Measurements from ENCODE around the gene KCTD18. TPM values are rescaled to one million over a fixed set of nuclear protein-coding genes. Genes with fewer than 3 reads are reported as not detected.

KCTD18 gene
- polyA plus RNA-seq, 1 of the 3 experiments (the other 2 are of a cell fraction), result 8.0 TPM

DNA sequence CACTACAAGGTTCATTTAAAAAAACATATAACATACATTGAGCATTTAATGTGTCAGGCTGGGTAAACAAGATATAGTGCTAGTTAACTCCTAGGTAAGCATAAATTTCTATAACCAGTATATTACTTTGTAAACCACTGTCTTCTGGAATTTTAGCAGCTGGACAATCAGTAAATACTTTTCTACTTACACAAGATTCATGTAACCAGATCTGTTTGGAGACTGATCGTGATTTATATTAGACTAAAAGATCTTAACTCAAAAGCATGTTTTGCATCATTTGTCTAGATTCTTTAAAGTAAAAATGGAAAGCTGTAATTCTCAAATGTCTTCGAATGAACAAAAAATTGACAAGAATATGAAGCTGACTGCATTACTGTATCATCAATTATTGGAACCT lies 15.2 kb upstream of the KCTD18 start:
- H3K79me2 ChIP-seq (ENCODE audit: insufficient read depth), result peaks cover 39% of the 10 kb centered on the region
- DNase-seq, result no peak
- ChIA-PET POLR2A (interaction anchor here (1.1 kb wide), 1 partner anchor 339 kb away, joined by 3 read pairs; the partner anchor contains the start of gene CLK1), CTCF (interaction anchor here (0.9 to 2.8 kb wide), 4 partner anchors 11 to 180 kb away, joined by 3 to 16 read pairs (median 3); partner anchors contain the start of gene KCTD18)
- TF ChIP-seq, protein P1, sequence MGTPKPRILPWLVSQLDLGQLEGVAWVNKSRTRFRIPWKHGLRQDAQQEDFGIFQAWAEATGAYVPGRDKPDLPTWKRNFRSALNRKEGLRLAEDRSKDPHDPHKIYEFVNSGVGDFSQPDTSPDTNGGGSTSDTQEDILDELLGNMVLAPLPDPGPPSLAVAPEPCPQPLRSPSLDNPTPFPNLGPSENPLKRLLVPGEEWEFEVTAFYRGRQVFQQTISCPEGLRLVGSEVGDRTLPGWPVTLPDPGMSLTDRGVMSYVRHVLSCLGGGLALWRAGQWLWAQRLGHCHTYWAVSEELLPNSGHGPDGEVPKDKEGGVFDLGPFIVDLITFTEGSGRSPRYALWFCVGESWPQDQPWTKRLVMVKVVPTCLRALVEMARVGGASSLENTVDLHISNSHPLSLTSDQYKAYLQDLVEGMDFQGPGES (IDR thresholded peaks at IDR 0.05; ENCODE audit: low read depth, low read length), result no peak
- H4K20me1 ChIP-seq (ENCODE audit: insufficient read depth), result no peaks in the 10 kb centered on the region
- peaks cover 11 to 13% of the 10 kb centered on the region in 2 experiments; a peak in 3 of 4 replicates for H3K4me1 ChIP-seq (ENCODE audit: control insufficient read depth in 1 of 2, insufficient read depth in 2 of 2, low read depth in 1 of 2, low read length in 1 of 2)
- H2AFZ ChIP-seq (ENCODE audit: low read depth), result peak overlapping the region; percentile 99
- H3K9me3 ChIP-seq, result no peaks in the 10 kb centered on the region
- H3K27me3 ChIP-seq (ENCODE audit: insufficient read depth), result no peaks in the 10 kb centered on the region; the same call in 1 of the 2 replicates
- H3F3A ChIP-seq (replicated peaks; ENCODE audit: insufficient read depth), result no peaks in the 10 kb centered on the region
- 38% methylated on average over 2 of the region's 2 CpGs for WGBS (ENCODE audit: low lambda C conversion rate)
- H3K9ac ChIP-seq, result no peak overlapping the region; the same call in 1 of the 2 replicates
- H3K27ac ChIP-seq (ENCODE audit: low read depth in 2 of 2, low read length in 1 of 2), result no peak overlapping the region
- H3K36me3 ChIP-seq (replicated peaks in 1 of 2; ENCODE audit: control insufficient read depth in 1 of 2, insufficient read depth in 2 of 2, low read length in 1 of 2), result no peaks in the 10 kb centered on the region
- peak overlapping the region in 1 of 2 experiments; percentile 92; a peak in 2 of 4 replicates for H3K4me3 ChIP-seq (ENCODE audit: low read depth in 2 of 2, low read length in 1 of 2)
- H3K4me2 ChIP-seq, result peak overlapping the region; percentile 83
- no peaks in the 10 kb centered on the region for H3K9me2 ChIP-seq

DNA sequence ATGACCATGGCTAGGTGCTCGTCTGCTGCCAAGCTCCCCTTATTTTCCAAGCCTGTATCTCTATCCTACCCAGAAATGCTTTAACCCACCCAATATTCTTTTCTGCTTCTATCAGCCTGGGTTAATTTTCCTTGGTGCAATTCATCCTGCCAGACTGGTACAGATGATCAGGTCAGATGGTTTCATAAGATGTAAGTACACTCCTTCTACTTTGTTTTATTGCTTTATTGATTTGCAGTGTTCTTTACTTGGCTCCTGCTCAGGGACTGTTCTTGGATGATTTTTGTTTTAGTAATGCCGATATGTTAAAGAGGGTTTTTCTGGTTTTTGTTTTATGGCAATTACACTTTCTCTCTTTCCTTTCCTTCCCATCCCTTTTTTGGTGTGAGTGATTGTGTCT lies 13.7 kb upstream of the KCTD18 start:
- H2AFZ ChIP-seq (ENCODE audit: low read depth), result no peak overlapping the region
- WGBS (ENCODE audit: low lambda C conversion rate), result 89% methylated on average over 2 of the region's 2 CpGs
- ChIA-PET CTCF (interaction anchor here (1.0 to 3.3 kb wide), 3 partner anchors 11 to 42 kb away, joined by 3 to 9 read pairs (median 8); partner anchors contain the start of gene KCTD18), POLR2A (no interaction called here)
- H3K79me2 ChIP-seq (ENCODE audit: insufficient read depth), result peaks cover 25% of the 10 kb centered on the region
- no peaks in the 10 kb centered on the region for H3K9me3 ChIP-seq
- TF ChIP-seq GABPA (IDR thresholded peaks at IDR 0.05; ENCODE audit: low read depth) (no peak), YY1 (IDR thresholded peaks at IDR 0.05; ENCODE audit: low read depth) (no peak), TAF1 (IDR thresholded peaks at IDR 0.05; ENCODE audit: borderline replicate concordance, low read depth, low read length) (no peak), RXRA (IDR thresholded peaks at IDR 0.05; ENCODE audit: borderline replicate concordance, low read depth) (no peak), TEAD4 (IDR thresholded peaks at IDR 0.05; ENCODE audit: borderline replicate concordance, insufficient read depth) (no peak), RCOR1 (IDR thresholded peaks at IDR 0.05; ENCODE audit: low read length) (no peak), SMC3 (IDR thresholded peaks at IDR 0.05; ENCODE audit: low read depth, low read length) (no peak), EZH2phosphoT487 (IDR thresholded peaks at IDR 0.05; ENCODE audit: borderline replicate concordance, low read depth) (no peak), SIN3A (IDR thresholded peaks at IDR 0.05; ENCODE audit: borderline replicate concordance, low read depth, low read length) (no peak), RFX5 (IDR thresholded peaks at IDR 0.05; ENCODE audit: low read length) (no peak), CHD2 (IDR thresholded peaks at IDR 0.05; ENCODE audit: low read length, partially characterized antibody) (no peak)
- TF ChIP-seq, protein P2, sequence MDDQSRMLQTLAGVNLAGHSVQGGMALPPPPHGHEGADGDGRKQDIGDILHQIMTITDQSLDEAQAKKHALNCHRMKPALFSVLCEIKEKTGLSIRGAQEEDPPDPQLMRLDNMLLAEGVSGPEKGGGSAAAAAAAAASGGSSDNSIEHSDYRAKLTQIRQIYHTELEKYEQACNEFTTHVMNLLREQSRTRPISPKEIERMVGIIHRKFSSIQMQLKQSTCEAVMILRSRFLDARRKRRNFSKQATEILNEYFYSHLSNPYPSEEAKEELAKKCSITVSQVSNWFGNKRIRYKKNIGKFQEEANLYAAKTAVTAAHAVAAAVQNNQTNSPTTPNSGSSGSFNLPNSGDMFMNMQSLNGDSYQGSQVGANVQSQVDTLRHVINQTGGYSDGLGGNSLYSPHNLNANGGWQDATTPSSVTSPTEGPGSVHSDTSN (IDR thresholded peaks at IDR 0.05), result no peak
- TF ChIP-seq, protein P3, sequence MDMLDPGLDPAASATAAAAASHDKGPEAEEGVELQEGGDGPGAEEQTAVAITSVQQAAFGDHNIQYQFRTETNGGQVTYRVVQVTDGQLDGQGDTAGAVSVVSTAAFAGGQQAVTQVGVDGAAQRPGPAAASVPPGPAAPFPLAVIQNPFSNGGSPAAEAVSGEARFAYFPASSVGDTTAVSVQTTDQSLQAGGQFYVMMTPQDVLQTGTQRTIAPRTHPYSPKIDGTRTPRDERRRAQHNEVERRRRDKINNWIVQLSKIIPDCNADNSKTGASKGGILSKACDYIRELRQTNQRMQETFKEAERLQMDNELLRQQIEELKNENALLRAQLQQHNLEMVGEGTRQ (IDR thresholded peaks at IDR 0.05; ENCODE audit: borderline replicate concordance, low read depth, low read length), result no peak
- no peaks in the 10 kb centered on the region; the same call in 1 of the 2 replicates for H3K27me3 ChIP-seq (ENCODE audit: insufficient read depth)
- no peaks in the 10 kb centered on the region for H4K20me1 ChIP-seq (ENCODE audit: insufficient read depth)
- H3K4me3 ChIP-seq (ENCODE audit: low read depth in 2 of 2, low read length in 1 of 2), result no peak overlapping the region
- peaks cover 11 to 13% of the 10 kb centered on the region in 2 experiments; a peak in 3 of 4 replicates for H3K4me1 ChIP-seq (ENCODE audit: control insufficient read depth in 1 of 2, insufficient read depth in 2 of 2, low read depth in 1 of 2, low read length in 1 of 2)
- H3K9me2 ChIP-seq, result no peaks in the 10 kb centered on the region
- no peak overlapping the region for H3K27ac ChIP-seq (ENCODE audit: low read depth in 2 of 2, low read length in 1 of 2)
- H3F3A ChIP-seq (replicated peaks; ENCODE audit: insufficient read depth), result no peaks in the 10 kb centered on the region
- H3K4me2 ChIP-seq, result no peak overlapping the region
- H3K9ac ChIP-seq, result no peak overlapping the region
- no peak for DNase-seq
- no peaks in the 10 kb centered on the region for H3K36me3 ChIP-seq (replicated peaks in 1 of 2; ENCODE audit: control insufficient read depth in 1 of 2, insufficient read depth in 2 of 2, low read length in 1 of 2)

Data from SK-N-SH (cell line).